RWPE1 (cell line): ENCODE data around the gene HIVEP2.

ENCODE experiments used
- CTCF ChIA-PET: fragments of 350-600 bp; sonication (Branson Sonifier 250); formaldehyde crosslinking; extraction: SDS; loops from one replicate; lab custom pipeline; 2021; lab: Yijun Ruan, JAX
- POLR2A ChIA-PET: fragments of 400-600 bp; formaldehyde crosslinking; extraction: SDS; loops from one replicate; lab custom pipeline; 2020; ENCODE audit warnings: antibody characterized with exemption; ENCODE audit not compliant: low non-redundant PET; lab: Yijun Ruan, JAX
- DNase-seq: peaks from one replicate; pipeline ENCODE4 v3.0.0; 2012; ENCODE audit warnings: low spot score
- H3K27ac ChIP-seq: fragments of 450-650 bp; 2 replicates; pipeline ENCODE4 v1.5.1; 2017
- TF ChIP-seq, protein P1 (sequence below): fragments of 450-650 bp; conservative IDR thresholded peaks from 2 replicates; pipeline ENCODE4 v1.5.1; 2017; ENCODE audit warnings: low read depth, mild to moderate bottlenecking

The HIVEP2 gene

DNA sequence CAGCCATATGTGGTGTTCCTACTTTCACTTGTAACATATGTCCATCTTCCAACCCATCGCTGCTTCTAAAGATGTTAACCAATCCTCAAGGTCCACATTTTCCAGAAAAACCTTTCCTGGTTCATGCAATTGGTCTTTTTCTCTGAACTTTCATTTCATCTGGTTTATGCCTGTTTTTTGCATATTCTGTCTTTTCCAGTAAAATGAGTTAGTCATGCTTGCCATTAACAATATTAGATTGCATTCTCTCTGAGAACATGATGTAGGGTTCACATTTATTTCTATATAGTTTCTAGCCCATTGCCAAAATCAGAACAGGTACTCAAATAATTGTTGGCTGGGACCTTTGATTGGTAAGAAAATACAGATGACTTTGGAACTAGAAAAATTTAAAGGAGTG lies 36.7 kb downstream of the HIVEP2 start:
- DNase-seq = no peak
- TF ChIP-seq, protein P1, sequence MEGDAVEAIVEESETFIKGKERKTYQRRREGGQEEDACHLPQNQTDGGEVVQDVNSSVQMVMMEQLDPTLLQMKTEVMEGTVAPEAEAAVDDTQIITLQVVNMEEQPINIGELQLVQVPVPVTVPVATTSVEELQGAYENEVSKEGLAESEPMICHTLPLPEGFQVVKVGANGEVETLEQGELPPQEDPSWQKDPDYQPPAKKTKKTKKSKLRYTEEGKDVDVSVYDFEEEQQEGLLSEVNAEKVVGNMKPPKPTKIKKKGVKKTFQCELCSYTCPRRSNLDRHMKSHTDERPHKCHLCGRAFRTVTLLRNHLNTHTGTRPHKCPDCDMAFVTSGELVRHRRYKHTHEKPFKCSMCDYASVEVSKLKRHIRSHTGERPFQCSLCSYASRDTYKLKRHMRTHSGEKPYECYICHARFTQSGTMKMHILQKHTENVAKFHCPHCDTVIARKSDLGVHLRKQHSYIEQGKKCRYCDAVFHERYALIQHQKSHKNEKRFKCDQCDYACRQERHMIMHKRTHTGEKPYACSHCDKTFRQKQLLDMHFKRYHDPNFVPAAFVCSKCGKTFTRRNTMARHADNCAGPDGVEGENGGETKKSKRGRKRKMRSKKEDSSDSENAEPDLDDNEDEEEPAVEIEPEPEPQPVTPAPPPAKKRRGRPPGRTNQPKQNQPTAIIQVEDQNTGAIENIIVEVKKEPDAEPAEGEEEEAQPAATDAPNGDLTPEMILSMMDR = no peak
- ChIA-PET POLR2A (no interaction called here), CTCF (no interaction called here)
- H3K27ac ChIP-seq = no peak overlapping the region

DNA sequence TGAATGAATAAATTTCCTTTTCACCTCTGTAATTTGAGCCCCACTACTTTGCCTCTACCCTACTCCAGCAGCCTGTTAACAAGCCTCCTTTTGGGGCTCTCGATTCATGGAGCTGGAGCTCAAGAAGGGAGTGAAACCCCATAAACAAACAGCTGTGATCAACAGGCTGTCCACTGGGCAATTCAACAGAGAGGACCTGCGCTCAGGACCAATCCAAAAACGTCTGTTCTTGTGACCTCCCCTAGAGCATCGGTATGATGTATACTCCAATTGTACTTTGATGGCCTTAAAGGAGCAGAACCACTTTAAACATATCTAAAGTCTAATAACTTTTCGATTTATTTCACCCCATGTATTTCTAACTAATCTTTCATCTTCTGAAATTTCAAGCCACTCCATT lies 37.4 kb downstream of the HIVEP2 start:
- no peak for DNase-seq
- H3K27ac ChIP-seq = no peak overlapping the region
- ChIA-PET POLR2A (no interaction called here), CTCF (no interaction called here)
- TF ChIP-seq, protein P1 = no peak

- DNase-seq = no peak
- no peak overlapping the region for H3K27ac ChIP-seq
- CTCF ChIA-PET = no interaction called here
- POLR2A ChIA-PET = interaction anchor here (1.0 kb wide), 1 partner anchor 20 kb away, joined by 3 read pairs; no protein-coding TSS in a partner anchor
- TF ChIP-seq, protein P1 = no peak
Observed at GRCh38 chr6:142906945-142907470, 38.0 kb downstream of the HIVEP2 start.

DNA sequence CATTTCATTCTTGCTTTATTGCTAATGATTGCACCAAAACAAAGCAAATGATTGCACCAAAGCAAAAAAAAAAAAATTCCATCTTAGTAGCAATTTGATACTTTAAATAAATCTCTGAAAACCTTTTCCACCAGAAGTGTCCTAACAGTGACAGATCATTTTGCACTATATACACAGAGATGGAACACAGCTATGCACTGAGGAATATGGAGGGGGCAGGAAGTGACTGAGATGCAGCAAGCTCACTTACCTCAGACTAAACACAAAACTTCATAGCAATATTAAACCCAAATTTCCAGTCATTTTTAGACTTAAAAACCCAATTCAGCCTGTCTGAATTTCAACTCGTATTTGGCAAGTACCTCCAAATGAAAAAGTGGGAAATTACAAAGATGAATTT lies 41.2 kb downstream of the HIVEP2 start:
- TF ChIP-seq, protein P1 = no peak

GRCh38 chr6:142902636-142903053 lies 42.3 kb downstream of the HIVEP2 start:
- DNase-seq = peak; percentile 93
- TF ChIP-seq, protein P1 = no peak
- ChIA-PET POLR2A (no interaction called here), CTCF (no interaction called here)
- H3K27ac ChIP-seq = peak overlapping the region; percentile 61

More for the DNA sequence above, 41.2 kb downstream of the HIVEP2 start:
- DNase-seq = no peak
- ChIA-PET CTCF (no interaction called here), POLR2A (no interaction called here)
- no peak overlapping the region for H3K27ac ChIP-seq

DNA sequence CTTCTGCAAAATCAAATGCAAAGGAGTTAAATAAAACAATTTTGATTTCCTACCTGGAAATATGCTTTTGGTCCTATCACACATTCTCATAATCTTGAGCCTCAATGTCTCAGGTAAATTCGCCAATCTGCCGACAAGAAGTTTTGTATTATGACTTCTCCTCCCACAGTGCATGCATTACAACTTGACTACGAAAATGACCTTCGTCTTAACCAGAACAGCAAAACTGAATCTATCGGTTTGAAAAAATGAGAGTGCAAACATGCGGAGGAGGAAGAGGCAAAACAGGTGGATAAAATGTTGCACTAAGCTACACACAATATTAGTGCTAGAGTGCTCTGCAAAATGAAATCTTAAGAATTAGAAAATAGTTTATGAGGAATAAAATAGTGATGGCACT lies 43.4 kb downstream of the HIVEP2 start:
- TF ChIP-seq, protein P1 = no peak
- no peak overlapping the region for H3K27ac ChIP-seq
- DNase-seq = no peak
- ChIA-PET CTCF (interaction anchor here (0.6 kb wide), 1 partner anchor 427 kb away, joined by 4 read pairs; no protein-coding TSS in a partner anchor), POLR2A (no interaction called here)
